Trophoblast cell (in vitro differentiated cells and primary cell): ENCODE results near the gene LRP1B.

Experiments used
- DNase-seq, 2 donors: peaks; one replicate each; pipeline ENCODE4 v3.0.0-alpha.2; 2016
- H2AFZ ChIP-seq: 2 replicates; pipeline ENCODE4 v1.6.1; 2013; ENCODE audit warnings: low read length, moderate library complexity, mild to moderate bottlenecking; ENCODE audit not compliant: insufficient read depth, poor library complexity
- H2AK5ac ChIP-seq: 2 replicates; pipeline ENCODE4 v1.6.1; 2013; ENCODE audit warnings: mild to moderate bottlenecking, low read length
- H2BK120ac ChIP-seq: 2 replicates; pipeline ENCODE4 v1.6.1; 2013; ENCODE audit warnings: low read length, mild to moderate bottlenecking, moderate library complexity; ENCODE audit not compliant: insufficient read depth, poor library complexity
- H2BK12ac ChIP-seq: 2 replicates; pipeline ENCODE4 v1.6.1; 2013; ENCODE audit warnings: mild to moderate bottlenecking, low read length, moderate library complexity
- H2BK5ac ChIP-seq: 2 replicates; pipeline ENCODE4 v1.6.1; 2013; ENCODE audit warnings: low read length, low read depth, moderate library complexity, mild to moderate bottlenecking; ENCODE audit not compliant: poor library complexity
- H3K14ac ChIP-seq: 2 replicates; pipeline ENCODE4 v1.6.1; 2013; ENCODE audit warnings: mild to moderate bottlenecking, low read length
- H3K18ac ChIP-seq: 2 replicates; pipeline ENCODE4 v1.6.1; 2013; ENCODE audit warnings: mild to moderate bottlenecking, low read length
- H3K23ac ChIP-seq: 2 replicates; pipeline ENCODE4 v1.6.1; 2013; ENCODE audit warnings: low read length
- H3K27ac ChIP-seq: 2 replicates; pipeline ENCODE4 v1.5.1; 2013; ENCODE audit warnings: low read depth, mild to moderate bottlenecking, inconsistent platforms, low read length, moderate library complexity
- H3K27me3 ChIP-seq: 2 replicates; pipeline ENCODE4 v1.6.1; 2013; ENCODE audit warnings: inconsistent platforms, mild to moderate bottlenecking, low read length, moderate library complexity; ENCODE audit not compliant: insufficient read depth
- H3K36me3 ChIP-seq, 2 experiments: 1 replicate in 1 of 2; 2 replicates in 1 of 2; pipeline ENCODE4 v1.6.1; 2013; ENCODE audit warnings: low read length in 2 of 2, mild to moderate bottlenecking in 2 of 2, moderate library complexity in 1 of 2; ENCODE audit not compliant: insufficient read depth in 2 of 2, control insufficient read depth in 1 of 2
- H3K4ac ChIP-seq: 2 replicates; pipeline ENCODE4 v1.6.1; 2013; ENCODE audit warnings: low read depth, mild to moderate bottlenecking, low read length, moderate library complexity
- H3K4me1 ChIP-seq, 2 experiments: 1 replicate in 1 of 2; 2 replicates in 1 of 2; pipeline ENCODE4 v1.6.1; 2013; ENCODE audit warnings: low read length in 2 of 2, mild to moderate bottlenecking in 2 of 2, moderate library complexity in 1 of 2; ENCODE audit not compliant: insufficient read depth in 2 of 2, control insufficient read depth in 1 of 2
- H3K4me2 ChIP-seq: 2 replicates; pipeline ENCODE4 v1.6.1; 2013; ENCODE audit warnings: inconsistent platforms, mild to moderate bottlenecking, low read length, moderate library complexity
- H3K4me3 ChIP-seq: 2 replicates; pipeline ENCODE4 v1.5.1; 2013; ENCODE audit warnings: mild to moderate bottlenecking, low read depth, low read length, inconsistent platforms
- H3K79me1 ChIP-seq: one replicate; pipeline ENCODE4 v1.6.1; 2013; ENCODE audit warnings: low read length
- H3K79me2 ChIP-seq: 2 replicates; pipeline ENCODE4 v1.6.1; 2013; ENCODE audit warnings: low read length, mild to moderate bottlenecking; ENCODE audit not compliant: control insufficient read depth, insufficient read depth, poor library complexity
- H3K9ac ChIP-seq: 2 replicates; pipeline ENCODE4 v1.6.1; 2013; ENCODE audit warnings: mild to moderate bottlenecking, low read length
- H3K9me3 ChIP-seq: 2 replicates; pipeline ENCODE4 v1.6.1; 2013; ENCODE audit warnings: low read depth, mild to moderate bottlenecking, control low read depth, inconsistent platforms, low read length; ENCODE audit not compliant: insufficient read depth
- H4K12ac ChIP-seq: 2 replicates; pipeline ENCODE4 v1.6.1; 2013; ENCODE audit warnings: low read depth, mild to moderate bottlenecking, low read length, moderate library complexity
- H4K8ac ChIP-seq: 2 replicates; pipeline ENCODE4 v1.6.1; 2013; ENCODE audit warnings: low read depth, mild to moderate bottlenecking, low read length, moderate library complexity
- H4K91ac ChIP-seq: one replicate; pipeline ENCODE4 v1.6.1; 2013; ENCODE audit warnings: low read depth, mild to moderate bottlenecking, low read length, moderate library complexity
- WGBS: extraction: QIAGEN DNeasy Blood & Tissue Kit; methylation state at CpG from one replicate; pipeline ENCODE4 v1.1.7; 2013; ENCODE audit warnings: missing lambda C conversion rate; ENCODE audit not compliant: insufficient read length, insufficient coverage; ENCODE audit errors: extremely low coverage; 5-methylcytosine and 5-hydroxymethylcytosine counted together

Gene LRP1B

DNA sequence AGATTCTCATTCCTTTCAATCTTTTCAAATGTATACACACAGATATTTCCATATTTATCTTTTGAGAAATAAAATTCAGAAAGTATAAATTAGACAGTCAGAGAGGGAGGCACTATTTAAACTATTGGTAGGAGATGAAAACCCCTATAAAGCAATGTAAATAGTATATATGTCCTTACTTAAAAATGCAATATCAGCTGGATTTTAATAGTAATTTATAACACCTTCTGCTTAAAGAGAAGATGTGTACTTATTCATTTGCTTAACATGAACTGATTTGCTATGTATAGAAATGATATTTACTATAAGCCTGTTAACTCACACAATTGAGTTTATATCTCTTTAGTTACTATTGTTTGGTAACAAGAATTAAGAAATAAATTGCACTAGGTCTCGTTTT is 163.3 kb downstream of the LRP1B start:
- H3K79me2 ChIP-seq: no peaks in the 10 kb centered on the region
- H3K9me3 ChIP-seq: no peaks in the 10 kb centered on the region
- no peak overlapping the region for H3K23ac ChIP-seq
- WGBS: no CpG with 5 or more reads among the region's 1 CpG
- H3K27ac ChIP-seq: no peak overlapping the region
- no peak overlapping the region for H2BK120ac ChIP-seq
- H4K91ac ChIP-seq: no peak overlapping the region
- H3K4me1 ChIP-seq: no peaks in the 10 kb centered on the region
- no peak overlapping the region for H3K4me2 ChIP-seq
- no peak overlapping the region for H3K14ac ChIP-seq
- DNase-seq: no peak
- H2BK12ac ChIP-seq: no peak overlapping the region
- no peak overlapping the region for H4K12ac ChIP-seq
- H3K9ac ChIP-seq: no peak overlapping the region
- H3K36me3 ChIP-seq: no peaks in the 10 kb centered on the region
- no peak overlapping the region for H2AK5ac ChIP-seq
- H2AFZ ChIP-seq: no peak overlapping the region
- no peak overlapping the region for H3K4me3 ChIP-seq
- no peak overlapping the region for H2BK5ac ChIP-seq
- no peaks in the 10 kb centered on the region for H3K79me1 ChIP-seq
- H3K4ac ChIP-seq: no peak overlapping the region
- no peak overlapping the region for H4K8ac ChIP-seq
- no peaks in the 10 kb centered on the region for H3K27me3 ChIP-seq
- H3K18ac ChIP-seq: no peak overlapping the region

DNA sequence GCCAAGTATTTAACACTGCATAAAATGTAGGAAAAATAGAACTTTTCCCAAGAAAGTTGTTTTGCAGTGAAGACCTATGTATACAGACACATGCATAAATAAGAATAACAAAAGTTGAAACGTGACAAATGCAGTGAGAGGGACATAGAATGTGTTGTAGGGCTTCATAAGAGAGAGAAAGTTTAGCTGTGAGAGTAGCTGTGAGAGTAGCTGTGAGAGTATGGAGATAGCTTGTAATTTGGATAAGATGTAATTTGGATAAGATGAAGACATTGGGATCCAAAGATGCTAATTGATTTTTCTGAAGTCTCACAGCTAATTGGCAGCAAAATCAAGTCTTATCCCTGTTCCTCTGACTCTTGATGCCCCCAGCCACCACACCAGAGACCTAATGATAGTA is 170.9 kb downstream of the LRP1B start:
- no CpG with 5 or more reads among the region's 1 CpG for WGBS
- no peaks in the 10 kb centered on the region for H3K4me1 ChIP-seq
- no peak overlapping the region for H2AK5ac ChIP-seq

DNA sequence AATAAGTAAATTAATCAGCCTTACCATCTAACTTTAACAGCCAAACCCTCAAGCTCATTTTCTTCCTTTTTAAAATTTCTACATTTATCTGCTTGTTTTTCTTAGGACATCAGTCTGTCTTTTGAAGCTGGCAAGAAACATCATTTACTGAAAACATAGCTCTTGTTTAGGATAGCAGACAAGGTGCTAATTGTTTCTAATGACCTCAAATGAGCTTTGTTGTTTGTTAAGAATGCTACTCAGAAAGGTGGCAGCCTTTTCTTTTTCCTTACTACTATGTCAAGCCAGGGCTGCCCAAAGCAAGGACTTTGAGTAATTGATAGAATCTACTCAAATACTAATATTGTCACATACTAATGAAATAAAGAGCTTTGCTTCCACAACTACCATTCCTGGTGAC is 171.8 kb downstream of the LRP1B start:
- Histone ChIP-seq H2BK5ac (no peak overlapping the region), H3K27me3 (no peaks in the 10 kb centered on the region), H3K9ac (no peak overlapping the region), H3K4me2 (no peak overlapping the region), H3K18ac (no peak overlapping the region), H4K91ac (no peak overlapping the region), H3K14ac (no peak overlapping the region), H4K12ac (no peak overlapping the region), H2AK5ac (no peak overlapping the region), H3K27ac (no peak overlapping the region), H3K4me3 (no peak overlapping the region), H4K8ac (no peak overlapping the region), H3K4ac (no peak overlapping the region), H2AFZ (no peak overlapping the region), H3K79me2 (no peaks in the 10 kb centered on the region), H3K23ac (no peak overlapping the region), H2BK120ac (no peak overlapping the region), H2BK12ac (no peak overlapping the region), H3K9me3 (no peaks in the 10 kb centered on the region), H3K4me1 (no peaks in the 10 kb centered on the region), H3K36me3 (no peaks in the 10 kb centered on the region), H3K79me1 (no peaks in the 10 kb centered on the region)
- no peak for DNase-seq

More for the DNA sequence above, 170.9 kb downstream of the LRP1B start:
- Histone ChIP-seq H3K27ac (no peak overlapping the region), H3K4me2 (no peak overlapping the region), H2BK12ac (no peak overlapping the region), H4K12ac (no peak overlapping the region), H3K14ac (no peak overlapping the region), H2AFZ (no peak overlapping the region), H4K8ac (no peak overlapping the region), H2BK5ac (no peak overlapping the region), H3K18ac (no peak overlapping the region), H3K9ac (no peak overlapping the region), H2BK120ac (no peak overlapping the region), H3K79me2 (no peaks in the 10 kb centered on the region), H3K79me1 (no peaks in the 10 kb centered on the region), H3K9me3 (no peaks in the 10 kb centered on the region), H3K27me3 (no peaks in the 10 kb centered on the region), H3K36me3 (no peaks in the 10 kb centered on the region), H3K4ac (no peak overlapping the region), H3K4me3 (no peak overlapping the region), H4K91ac (no peak overlapping the region), H3K23ac (no peak overlapping the region)
- DNase-seq: no peak

DNA sequence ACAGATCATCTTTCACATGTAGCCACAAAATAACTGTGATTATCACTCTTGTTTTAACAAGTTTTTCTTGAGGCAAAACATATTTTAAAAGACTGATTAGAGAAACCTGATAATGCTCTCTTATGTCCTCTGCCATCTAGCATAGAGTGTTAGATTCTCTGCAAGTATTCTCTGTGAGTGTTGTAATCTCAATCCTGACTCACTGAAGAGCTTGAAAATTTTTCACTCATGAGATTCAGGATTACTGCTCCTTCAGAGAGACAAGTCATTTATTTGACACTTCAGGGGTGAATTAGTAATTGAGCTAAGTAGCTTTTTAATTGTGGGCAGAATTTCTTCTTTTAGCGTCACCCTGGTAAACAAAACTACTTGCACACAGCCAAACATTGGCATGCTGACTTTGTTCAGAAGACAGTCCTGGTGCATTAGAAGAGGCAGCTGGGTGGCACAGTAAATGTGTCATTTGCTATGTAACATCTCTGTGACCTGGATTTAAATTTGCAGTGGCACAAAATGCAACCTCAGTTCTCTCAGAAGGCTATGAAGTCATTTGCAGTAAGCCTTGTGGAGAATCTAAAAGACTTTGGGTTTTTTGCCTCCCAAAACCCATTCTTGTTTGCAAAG is 172.9 kb downstream of the LRP1B start:
- H3K4me2 ChIP-seq: no peak overlapping the region
- H3K27ac ChIP-seq: no peak overlapping the region
- no peak overlapping the region for H3K4ac ChIP-seq
- no peak overlapping the region for H3K14ac ChIP-seq
- H3K9ac ChIP-seq: peak overlapping the region; percentile 65
- no peaks in the 10 kb centered on the region for H3K27me3 ChIP-seq
- H3K79me1 ChIP-seq: no peaks in the 10 kb centered on the region
- no peak overlapping the region for H2BK120ac ChIP-seq
- no peak overlapping the region for H3K4me3 ChIP-seq
- no peak overlapping the region for H2BK5ac ChIP-seq
- no peak overlapping the region for H4K12ac ChIP-seq
- H2AFZ ChIP-seq: no peak overlapping the region
- H2AK5ac ChIP-seq: no peak overlapping the region
- peak in 1 of 2 donors; percentile 1 for DNase-seq
- H4K91ac ChIP-seq: no peak overlapping the region
- H3K36me3 ChIP-seq: no peaks in the 10 kb centered on the region
- H3K4me1 ChIP-seq: no peaks in the 10 kb centered on the region
- no peaks in the 10 kb centered on the region for H3K79me2 ChIP-seq
- WGBS: no CpG with 5 or more reads among the region's 1 CpG
- H4K8ac ChIP-seq: no peak overlapping the region
- H3K18ac ChIP-seq: no peak overlapping the region
- H3K9me3 ChIP-seq: no peaks in the 10 kb centered on the region
- H3K23ac ChIP-seq: no peak overlapping the region
- H2BK12ac ChIP-seq: no peak overlapping the region
